ENCODE results near the gene KRTAP5-5. TPM values are rescaled to one million over a fixed set of nuclear protein-coding genes. Genes with fewer than 3 reads are reported as not detected.
A peak's percentile ranks its signal among the peaks of the same experiment; 100 is the strongest.

The KRTAP5-5 gene
- total RNA-seq, 1 experiment from 2014 or later: not detected

DNA sequence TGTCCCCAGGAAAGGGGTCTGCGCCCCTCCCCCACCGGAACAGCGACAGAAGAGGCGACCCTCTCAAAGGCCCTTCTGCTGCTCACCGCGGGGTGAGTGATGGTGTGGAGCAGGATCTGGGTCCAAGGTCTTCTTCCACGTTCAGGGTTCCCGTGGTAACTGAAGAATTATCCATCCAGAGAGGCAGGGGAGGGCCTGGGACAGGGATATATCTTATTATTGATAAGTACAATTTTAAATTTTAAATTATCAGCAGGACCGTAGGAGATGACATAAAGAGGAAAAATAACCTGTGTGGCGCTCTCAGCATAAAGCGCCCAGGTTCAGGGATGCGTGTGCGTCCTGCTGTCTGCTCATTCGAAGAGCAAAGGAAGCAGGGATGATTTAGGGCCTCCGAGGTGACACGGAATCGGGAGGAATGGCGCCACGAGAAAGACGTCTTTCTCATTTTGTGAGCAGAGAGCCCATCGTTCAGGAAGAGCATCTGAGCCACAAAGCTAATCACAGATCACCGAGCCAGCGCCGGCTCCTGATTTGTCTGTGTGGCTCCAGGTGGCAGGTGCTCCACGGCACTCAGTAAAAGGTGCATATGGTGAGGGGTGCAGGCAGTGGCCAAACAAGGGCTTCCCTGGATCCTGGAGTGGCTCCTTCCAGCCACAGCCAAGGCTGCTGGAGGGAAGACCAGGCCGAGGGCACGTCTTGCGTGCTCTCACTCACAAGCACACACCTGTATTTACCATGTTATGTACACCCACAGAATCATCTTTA is 19.3 kb downstream of the KRTAP5-5 start:
- Histone ChIP-seq H3K9me3 (no peaks in the 10 kb centered on the region), H3K27me3 (0 out of 2 replicates have a peak, but pooled peaks cover 3% of the 10 kb centered on the region), H3K36me3 (no peaks in the 10 kb centered on the region), H3K4me3 (no peak overlapping the region)
- DNase-seq: no peak

DNA sequence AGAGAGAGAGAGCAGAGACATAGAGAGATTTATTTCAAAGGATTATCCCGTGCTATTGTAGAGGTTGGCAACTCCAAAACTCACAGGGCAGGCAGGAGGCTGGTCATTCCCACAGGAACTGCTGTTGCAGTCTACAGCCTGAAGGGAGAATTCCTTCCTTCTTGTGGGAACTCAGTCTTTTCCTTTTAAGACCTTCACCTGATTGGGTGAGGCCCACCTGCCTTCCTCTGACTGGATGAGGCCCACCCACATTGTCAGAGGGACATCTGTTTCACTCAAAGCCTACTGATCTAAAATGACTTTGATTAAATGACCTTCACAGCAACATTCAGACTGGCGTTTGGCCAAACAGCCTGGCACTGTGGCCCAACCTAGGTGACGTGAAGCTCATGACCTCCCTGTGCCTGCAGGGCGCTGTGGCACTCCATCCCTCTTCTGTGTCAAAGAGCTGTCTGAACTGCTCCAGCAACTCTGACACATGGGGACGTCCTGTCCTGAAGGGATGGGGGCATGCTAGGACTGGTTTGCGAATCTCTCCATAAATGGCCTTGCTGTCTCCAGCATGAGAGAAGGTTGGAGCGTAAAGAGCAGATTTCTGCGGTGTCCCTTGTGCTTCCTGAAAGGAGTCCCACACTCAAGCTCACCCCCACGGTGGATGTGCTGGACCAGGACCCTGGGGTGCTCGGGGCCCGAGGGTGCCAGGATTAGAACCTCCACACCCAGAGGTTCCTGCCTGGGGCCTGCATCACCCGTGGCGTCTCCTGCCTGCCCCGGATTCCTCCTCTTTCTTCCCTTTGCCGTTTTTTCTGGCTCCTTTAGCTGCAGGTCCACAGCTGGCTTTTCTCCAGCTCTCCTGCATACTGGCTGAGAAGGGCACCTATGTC is 20.7 kb downstream of the KRTAP5-5 start:
- Histone ChIP-seq H3K9me3 (no peaks in the 10 kb centered on the region), H3K27me3 (0 out of 2 replicates have a peak, but pooled peaks cover 3% of the 10 kb centered on the region), H3K4me3 (no peak overlapping the region), H3K36me3 (no peaks in the 10 kb centered on the region)
- no peak for DNase-seq

DNA sequence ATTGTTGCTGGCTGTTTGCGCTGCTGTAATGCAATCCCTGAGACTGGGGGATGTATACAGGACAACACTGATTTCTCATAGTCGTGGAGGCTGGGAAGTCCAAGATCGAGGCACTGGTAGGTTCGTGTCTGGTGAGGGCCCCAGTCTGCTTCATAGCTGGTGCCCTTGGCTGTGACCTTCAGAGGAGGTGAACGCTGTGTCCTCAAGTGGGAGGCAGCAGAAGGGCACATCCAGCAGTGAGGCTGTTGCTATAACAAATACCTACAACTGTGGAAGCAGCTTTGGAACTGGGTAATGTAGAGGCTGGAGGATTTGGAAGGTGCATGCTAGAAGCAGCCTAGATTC is 21.3 kb downstream of the KRTAP5-5 start:
- Histone ChIP-seq H3K27me3 (0 out of 2 replicates have a peak, but pooled peaks cover 3% of the 10 kb centered on the region), H3K36me3 (no peaks in the 10 kb centered on the region), H3K4me3 (no peak overlapping the region), H3K9me3 (no peaks in the 10 kb centered on the region)
- no peak for DNase-seq

DNA sequence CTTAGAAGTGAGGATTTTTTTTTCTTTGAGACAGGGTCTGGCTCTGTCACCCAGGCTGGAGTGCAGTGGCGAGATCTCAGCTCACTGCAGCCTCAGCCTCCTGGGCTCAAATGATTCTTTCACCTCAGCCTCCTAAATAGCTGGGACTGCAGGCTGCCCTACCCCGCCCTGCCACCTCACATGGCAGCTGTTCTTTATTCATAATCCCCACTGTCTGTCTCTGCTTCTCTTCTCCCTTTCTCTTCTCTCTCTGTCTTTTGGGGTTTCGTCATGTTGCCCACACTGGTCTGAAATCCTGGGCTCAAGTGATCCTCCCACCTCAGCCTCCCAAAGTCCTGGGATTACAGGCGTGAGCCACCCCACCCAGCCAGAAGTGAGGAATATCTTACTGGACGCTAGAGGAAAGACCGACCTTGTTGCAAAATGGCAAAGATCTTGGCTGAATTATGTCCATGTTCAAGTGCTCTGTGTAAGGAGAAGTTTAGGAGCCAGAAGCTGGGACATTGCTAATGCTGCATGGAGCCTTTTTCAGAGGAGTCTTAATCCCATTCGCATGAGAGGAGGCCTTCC is 21.9 kb downstream of the KRTAP5-5 start:
- no peak overlapping the region for H3K4me3 ChIP-seq
- no peak for DNase-seq
- H3K36me3 ChIP-seq: no peaks in the 10 kb centered on the region
- H3K9me3 ChIP-seq: no peaks in the 10 kb centered on the region
- H3K27me3 ChIP-seq: 0 out of 2 replicates have a peak, but pooled peaks cover 3% of the 10 kb centered on the region

DNA sequence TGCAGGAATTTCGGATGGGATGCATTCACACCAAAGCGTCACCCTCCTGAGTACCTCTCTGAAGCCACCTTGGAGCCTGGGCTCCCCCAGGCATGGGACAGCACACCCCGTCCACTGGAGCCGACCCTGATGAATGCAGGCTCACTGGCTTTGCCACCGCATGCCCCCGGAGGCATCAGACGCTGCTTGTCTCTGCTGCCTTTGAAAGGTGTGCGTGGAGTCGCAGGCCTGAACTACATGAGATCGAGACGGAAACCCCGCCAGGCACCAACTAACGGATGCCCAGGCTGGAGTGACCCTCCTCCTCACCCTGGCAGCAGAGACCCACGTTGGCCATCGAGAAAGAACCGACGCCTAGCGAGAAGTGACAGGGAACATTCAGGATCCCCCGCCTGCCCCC is 22.5 kb downstream of the KRTAP5-5 start:
- no peak for DNase-seq

DNA sequence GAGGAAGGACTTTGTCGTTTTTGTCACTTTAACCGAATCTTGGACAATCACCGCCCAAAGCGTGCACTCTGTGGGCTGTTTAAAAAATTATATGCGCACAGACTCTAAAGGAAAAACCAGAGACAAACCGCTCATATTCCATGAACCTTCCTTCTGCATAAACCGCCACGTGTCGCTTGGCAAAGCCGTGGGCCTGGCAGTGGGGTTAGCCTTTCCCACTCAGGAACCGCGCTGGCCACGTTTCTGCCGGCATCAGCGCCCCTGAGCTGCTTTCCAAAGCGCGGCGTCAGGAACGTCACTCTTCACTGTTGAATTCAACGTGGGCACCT is 22.8 kb downstream of the KRTAP5-5 start:
- Histone ChIP-seq H3K36me3 (no peaks in the 10 kb centered on the region), H3K27me3 (no peaks in the 10 kb centered on the region), H3K4me3 (no peak overlapping the region), H3K9me3 (no peaks in the 10 kb centered on the region)
- DNase-seq: no peak

More for the DNA sequence above, 22.5 kb downstream of the KRTAP5-5 start:
- Histone ChIP-seq H3K27me3 (0 out of 2 replicates have a peak, but pooled peaks cover 2% of the 10 kb centered on the region), H3K9me3 (no peaks in the 10 kb centered on the region), H3K4me3 (no peak overlapping the region), H3K36me3 (no peaks in the 10 kb centered on the region)

DNA sequence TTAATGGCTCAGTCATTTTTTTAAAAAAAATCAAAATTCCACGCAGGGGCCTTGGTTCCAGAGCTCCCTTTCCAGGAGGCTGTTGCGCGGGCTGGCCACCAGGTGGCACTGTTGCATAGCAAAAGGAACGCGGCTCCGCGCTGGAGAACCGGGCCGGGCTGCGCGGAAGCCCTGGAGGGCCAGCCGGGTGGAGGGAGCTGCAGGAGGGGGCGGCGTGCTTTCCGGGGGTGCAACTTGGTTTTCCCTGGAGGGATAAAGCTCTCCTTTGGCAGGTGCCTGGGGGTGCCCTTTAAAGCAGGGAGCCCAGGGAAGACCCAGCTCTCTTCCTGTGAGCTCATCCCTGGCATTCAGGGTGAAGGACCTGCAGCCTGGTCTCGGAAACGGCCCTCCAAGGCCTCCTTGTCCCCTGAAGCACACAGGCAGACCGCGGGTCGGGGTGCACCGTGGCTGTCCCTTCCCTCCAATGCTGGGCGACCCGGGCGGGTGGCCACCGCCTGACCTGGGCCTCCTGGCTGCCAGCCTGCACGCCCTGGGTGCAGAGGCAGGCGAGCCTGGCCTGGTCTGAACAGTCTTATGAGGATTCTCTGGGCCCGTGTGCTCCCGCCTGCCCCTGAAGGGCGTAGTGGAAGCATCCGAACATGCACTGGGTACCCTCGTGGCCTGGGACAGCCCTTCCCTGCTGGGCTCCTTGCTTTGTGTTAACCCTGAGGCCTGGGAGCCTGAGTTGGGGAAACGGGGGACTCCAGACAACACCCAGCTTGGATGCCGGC is 23.4 kb downstream of the KRTAP5-5 start:
- Histone ChIP-seq H3K36me3 (no peaks in the 10 kb centered on the region), H3K4me3 (no peak overlapping the region), H3K27me3 (no peaks in the 10 kb centered on the region), H3K9me3 (no peaks in the 10 kb centered on the region)
- DNase-seq: peak; percentile 48

DNA sequence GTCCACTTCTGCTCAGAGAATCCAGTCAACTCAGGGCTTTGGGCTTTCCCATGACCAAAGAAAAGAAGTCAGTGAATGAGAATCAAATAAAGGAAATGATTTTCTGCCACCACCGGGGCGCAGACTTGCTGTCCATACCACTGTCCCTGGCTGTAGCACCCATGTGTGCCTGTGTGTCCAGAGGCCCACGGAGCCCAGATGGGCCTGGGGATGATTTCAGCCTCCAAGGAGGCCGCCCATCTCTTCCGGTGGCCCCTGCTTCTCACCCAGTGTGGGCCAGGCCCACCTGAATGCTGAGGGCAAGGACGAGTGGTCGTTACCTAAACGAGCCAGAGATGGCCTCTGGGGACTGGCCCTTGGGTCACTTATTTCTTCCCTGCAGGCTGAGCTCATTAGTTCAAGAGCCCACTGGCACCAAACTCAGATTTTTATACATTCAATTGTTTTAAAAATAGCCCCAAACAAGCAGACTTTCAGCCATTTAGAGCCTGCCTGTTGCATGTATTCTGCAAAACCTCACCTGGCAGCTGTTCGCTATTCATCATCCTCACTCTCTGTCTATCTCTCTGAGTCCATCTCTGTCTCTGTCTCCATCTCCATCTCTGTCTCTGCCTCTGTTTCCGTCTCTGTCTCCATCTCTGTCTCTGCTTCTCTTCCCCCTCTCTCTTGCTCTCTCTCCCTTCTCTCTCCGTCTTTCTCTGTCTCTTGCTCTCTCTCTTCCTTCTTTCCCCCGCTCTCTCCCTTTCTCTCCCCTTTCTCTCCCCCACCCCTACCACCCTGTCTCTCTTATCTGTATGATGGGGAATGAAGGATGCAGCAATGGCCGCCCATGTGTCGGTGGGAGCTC is 24.2 kb downstream of the KRTAP5-5 start:
- Histone ChIP-seq H3K27me3 (no peaks in the 10 kb centered on the region), H3K4me3 (no peak overlapping the region), H3K36me3 (no peaks in the 10 kb centered on the region), H3K9me3 (no peaks in the 10 kb centered on the region)
- no peak for DNase-seq

DNA sequence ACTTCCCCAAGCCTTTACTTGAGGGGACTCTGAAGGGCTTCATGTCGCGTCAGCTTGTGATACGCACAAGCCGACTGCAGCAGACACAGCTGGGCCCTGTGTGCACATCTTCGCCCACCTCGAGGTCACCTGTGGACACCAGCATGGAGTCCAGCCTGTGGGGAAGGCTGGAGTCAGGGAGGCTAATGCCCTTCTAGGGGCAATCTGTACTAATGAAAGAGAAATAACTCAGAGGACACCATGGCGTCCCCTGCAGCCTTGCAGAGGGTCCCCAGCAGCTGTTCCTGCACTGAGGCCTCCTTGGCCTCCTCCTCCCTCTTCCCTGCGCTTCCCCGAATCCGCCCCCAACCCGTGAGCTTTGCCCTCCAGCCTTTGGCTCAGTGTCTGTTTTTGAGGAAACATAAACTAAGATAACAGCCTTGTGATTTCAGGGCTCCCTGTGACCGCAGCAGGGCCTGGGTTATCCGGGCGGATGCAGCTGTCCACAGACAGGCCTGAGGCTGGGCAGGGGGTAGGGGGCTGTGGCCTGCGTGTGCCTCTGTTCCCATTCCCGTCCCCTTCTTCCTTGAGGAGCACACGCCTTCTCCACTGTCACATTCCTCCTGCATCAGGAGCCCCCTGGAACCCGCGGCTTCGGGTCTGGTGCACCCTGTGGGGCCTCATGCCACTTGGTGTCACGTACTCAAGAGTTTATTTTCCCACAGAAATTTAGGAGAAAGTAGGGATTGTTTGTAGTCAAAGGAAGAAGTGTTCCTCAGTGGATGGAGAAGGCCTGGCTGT is 25.0 kb downstream of the KRTAP5-5 start:
- Histone ChIP-seq H3K9me3 (no peaks in the 10 kb centered on the region), H3K36me3 (no peaks in the 10 kb centered on the region), H3K27me3 (no peaks in the 10 kb centered on the region), H3K4me3 (no peak overlapping the region)
- DNase-seq: no peak

DNA sequence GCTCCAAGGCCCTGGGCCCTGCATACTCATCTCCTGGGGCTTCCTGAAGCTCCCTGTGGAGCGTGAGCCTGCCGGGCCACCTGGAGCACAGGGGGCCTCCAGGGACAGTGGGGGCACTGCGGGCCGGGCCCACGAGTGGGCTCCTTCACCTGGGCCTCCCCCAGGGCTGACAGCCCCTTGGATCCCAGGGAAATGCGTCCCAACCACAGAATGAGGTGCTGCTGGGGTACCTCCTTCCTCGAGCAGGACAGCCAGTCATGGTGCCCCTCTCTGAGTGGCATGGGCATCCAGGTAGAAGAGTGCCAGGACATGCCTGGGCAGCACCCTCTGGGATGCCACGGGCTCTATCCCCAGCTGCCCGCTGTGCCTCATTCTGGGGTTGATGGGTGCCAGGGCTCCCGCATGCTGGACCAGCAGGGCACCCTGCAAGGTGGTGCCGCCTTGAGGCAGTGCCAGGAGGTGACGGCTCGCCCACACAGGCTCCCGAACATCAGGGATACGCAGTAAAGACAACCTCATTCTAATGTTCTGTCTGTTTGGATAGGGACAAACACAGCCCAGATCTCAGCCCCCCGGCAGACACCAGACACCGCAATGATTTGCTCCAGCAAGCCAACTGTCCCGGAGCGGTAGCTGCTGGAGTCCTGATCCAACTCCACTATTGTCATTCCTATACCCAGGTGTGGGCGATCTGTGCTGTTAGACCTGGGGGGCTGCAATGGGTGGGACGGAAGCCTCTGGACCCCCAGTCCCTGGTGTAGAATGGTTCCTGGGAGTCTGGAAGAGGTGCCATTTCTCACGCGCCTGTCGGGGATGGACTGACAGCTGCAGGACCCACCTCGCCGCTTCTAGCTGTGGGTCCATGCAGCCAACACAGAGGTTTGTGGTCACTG is 25.8 kb downstream of the KRTAP5-5 start:
- Histone ChIP-seq H3K27me3 (no peaks in the 10 kb centered on the region), H3K4me3 (no peak overlapping the region), H3K9me3 (no peaks in the 10 kb centered on the region), H3K36me3 (no peaks in the 10 kb centered on the region)
- no peak for DNase-seq

DNA sequence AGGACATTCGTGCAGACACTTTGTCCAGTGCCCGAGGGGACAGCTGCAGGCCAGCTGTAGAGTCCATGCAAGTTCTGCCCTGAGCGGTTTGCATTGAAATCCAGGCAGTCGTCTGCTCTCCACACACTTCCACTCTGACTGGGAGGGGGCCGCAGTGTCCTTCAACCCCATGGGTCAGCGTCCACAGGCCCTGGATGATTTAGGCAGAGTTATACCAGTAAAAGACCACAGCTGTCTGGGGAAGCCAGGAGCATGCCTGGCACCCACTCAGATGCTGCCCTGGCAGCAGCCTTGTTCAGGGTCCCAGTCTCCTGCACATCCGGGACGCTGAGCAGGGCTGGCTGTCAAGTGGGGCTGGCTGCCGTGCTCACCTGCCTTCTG is 26.5 kb downstream of the KRTAP5-5 start:
- no peak for DNase-seq
- no peaks in the 10 kb centered on the region for H3K36me3 ChIP-seq
- H3K4me3 ChIP-seq: no peak overlapping the region
- H3K27me3 ChIP-seq: no peaks in the 10 kb centered on the region
- H3K9me3 ChIP-seq: no peaks in the 10 kb centered on the region

DNA sequence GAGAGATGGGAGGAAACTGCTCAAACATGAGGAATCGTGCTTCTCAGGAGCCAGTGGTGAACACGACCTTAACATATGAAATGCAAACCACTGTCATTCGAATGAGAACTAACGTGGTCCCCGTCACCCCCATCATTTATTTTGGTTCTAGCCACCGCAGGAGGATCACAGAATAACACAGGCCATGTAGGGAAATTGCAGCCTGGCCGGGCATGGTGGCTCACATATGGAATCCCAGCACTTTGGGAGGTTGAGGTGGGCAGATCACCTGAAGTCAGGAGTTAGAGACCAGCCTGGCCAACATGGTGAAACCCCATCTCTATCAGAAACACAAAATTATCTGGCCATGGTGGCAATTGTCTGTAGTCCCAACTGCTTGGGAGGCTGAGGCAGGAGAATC is 27.1 kb downstream of the KRTAP5-5 start:
- H3K27me3 ChIP-seq: no peaks in the 10 kb centered on the region
- H3K4me3 ChIP-seq: no peak overlapping the region
- H3K9me3 ChIP-seq: no peaks in the 10 kb centered on the region
- DNase-seq: no peak
- no peaks in the 10 kb centered on the region for H3K36me3 ChIP-seq

DNA sequence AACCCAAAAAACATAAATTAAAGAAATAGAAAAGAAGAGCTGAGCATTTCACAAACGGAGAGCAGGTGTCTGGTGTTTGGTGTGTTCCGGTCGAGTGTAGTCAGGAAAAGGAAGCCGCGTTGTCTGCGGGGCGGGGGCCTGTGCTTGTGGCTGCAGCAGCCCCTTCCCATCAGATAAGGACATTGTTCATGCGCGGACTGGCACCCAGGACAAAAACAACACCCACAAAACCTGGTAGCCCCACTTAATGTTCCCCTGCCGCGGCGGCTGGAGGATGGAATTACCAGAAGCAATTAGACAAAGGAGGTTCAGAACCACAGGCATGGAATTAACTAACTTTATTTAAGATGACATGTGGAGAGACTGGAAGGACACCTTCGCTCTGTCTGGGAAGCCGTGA is 29.9 kb downstream of the KRTAP5-5 start:
- H3K27me3 ChIP-seq: no peaks in the 10 kb centered on the region
- H3K4me3 ChIP-seq: no peak overlapping the region
- no peak for DNase-seq
- H3K9me3 ChIP-seq: no peaks in the 10 kb centered on the region
- no peaks in the 10 kb centered on the region for H3K36me3 ChIP-seq

DNA sequence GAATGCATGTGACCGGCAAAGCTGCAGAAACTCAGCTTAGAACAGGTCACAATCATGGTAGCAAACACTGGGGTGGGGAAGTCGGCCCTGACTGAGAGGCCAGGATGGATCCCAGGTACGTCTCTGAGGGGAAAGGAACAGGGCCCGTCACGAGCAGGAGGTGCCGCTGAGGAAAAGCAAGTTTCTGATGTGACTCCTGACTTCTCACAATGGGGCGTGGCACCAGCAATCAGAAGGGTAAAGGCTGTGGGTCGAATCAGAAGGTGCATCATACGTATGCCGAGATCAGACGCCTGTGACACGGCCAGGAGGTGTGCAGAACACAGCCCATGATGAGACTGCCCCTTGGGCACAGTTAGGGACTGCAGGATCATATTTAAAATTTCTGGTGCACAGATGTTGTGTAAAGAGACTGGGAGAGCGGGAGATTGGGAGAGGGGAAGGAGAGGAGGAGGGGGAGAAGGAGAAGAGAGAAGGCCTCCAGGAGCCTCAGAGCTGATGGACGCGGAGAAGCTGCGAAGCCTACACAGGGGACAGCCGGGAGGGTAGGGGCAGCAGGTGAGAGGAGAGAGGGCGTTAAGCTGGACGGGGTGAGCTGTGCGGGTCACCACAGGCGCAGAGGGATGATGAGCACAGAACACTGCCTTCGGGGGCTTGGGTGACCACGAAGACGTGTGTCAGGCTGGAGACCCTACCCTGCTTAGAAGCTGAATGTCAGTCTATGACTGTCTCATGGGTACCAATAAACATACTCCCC is 30.7 kb downstream of the KRTAP5-5 start:
- H3K36me3 ChIP-seq: no peaks in the 10 kb centered on the region
- no peak overlapping the region for H3K4me3 ChIP-seq
- no peak for DNase-seq
- no peaks in the 10 kb centered on the region for H3K27me3 ChIP-seq
- no peaks in the 10 kb centered on the region for H3K9me3 ChIP-seq

Measured in MG63 (cell line).